Measurements from ENCODE around the gene CHAD. TPM values are rescaled to one million over a fixed set of nuclear protein-coding genes. Genes with fewer than 3 reads are reported as not detected.

Gene CHAD
- total and polyA plus RNA-seq, 2 of the 13 experiments (the other 11 are each of a cell fraction or from before 2014, with no cell fraction given) = 1.4 TPM; not detected in 1

- no peak; the same call in 1 of the 2 replicates for TF ChIP-seq STAG1 (CRISPR knock-in tag; IDR thresholded peaks at IDR 0.05)
- TF ChIP-seq ZNF256 (CRISPR knock-in tag; conservative IDR thresholded peaks at IDR 0.05) = no peak
- peak; percentile 98 for TF ChIP-seq ZNF614 (CRISPR knock-in tag; IDR thresholded peaks at IDR 0.05; ENCODE audit: borderline replicate concordance)
- TF ChIP-seq ZHX1 (CRISPR knock-in tag; IDR thresholded peaks at IDR 0.05; ENCODE audit: low read depth) = peak; percentile 75
- no peak for TF ChIP-seq AKNA (CRISPR knock-in tag; IDR thresholded peaks at IDR 0.05; ENCODE audit: borderline replicate concordance)
- no peak for TF ChIP-seq SUZ12 (IDR thresholded peaks at IDR 0.05; ENCODE audit: low read depth, low read length)
- no peak for TF ChIP-seq SRY (CRISPR knock-in tag; IDR thresholded peaks at IDR 0.05)
- TF ChIP-seq GTF2F1 (IDR thresholded peaks at IDR 0.05; ENCODE audit: low read length) = no peak
- peak; percentile 84 for TF ChIP-seq THAP11 (CRISPR knock-in tag; IDR thresholded peaks at IDR 0.05)
- TF ChIP-seq ZNF652 (CRISPR knock-in tag; IDR thresholded peaks at IDR 0.05; ENCODE audit: borderline replicate concordance, low read depth) = peak; percentile 53; the same call in 1 of the 2 replicates
- TF ChIP-seq CREB3 (CRISPR knock-in tag; IDR thresholded peaks at IDR 0.05) = no peak
- no peak for TF ChIP-seq SYNCRIP (IDR thresholded peaks at IDR 0.05; ENCODE audit: insufficient read depth, low read depth, low read length)
- TF ChIP-seq ZNF737 (CRISPR knock-in tag; IDR thresholded peaks at IDR 0.05; ENCODE audit: borderline replicate concordance) = no peak
- TF ChIP-seq ARID4A (CRISPR knock-in tag; IDR thresholded peaks at IDR 0.05; ENCODE audit: borderline replicate concordance) = peak; percentile 81; the same call in 1 of the 2 replicates
Measured at GRCh38 chr17:50428831-50429424, 39.8 kb downstream of the CHAD start (continued).
